ENCODE measurements around the gene HLA-B.
"Not testable (repeated sequence)": the region's sequence is repeated elsewhere in the genome, so short reads cannot be mapped to it uniquely, and the experiment has no call there.

The HLA-B gene

GRCh38 chr6:31356946-31357466 is at the start of gene HLA-B:
Gene HLA-B (minus strand): TSS chr6:31357179. CDS start chr6:31357158, 21 bp downstream.
- peak; percentile 73 to 81 for DNase-seq

- no peak for DNase-seq
Measured at GRCh38 chr6:31405996-31406395, 49.0 kb upstream of the HLA-B start.

GRCh38 chr6:31404061-31404364 is 47.0 kb upstream of the HLA-B start:
- DNase-seq = not testable (repeated sequence)

- peak; percentile 68 to 69 for DNase-seq
Measured at GRCh38 chr6:31403283-31404060, 46.5 kb upstream of the HLA-B start, which contains the start of gene MICA. Gene MICA (plus strand): TSS chr6:31403595. CDS start chr6:31403633, 38 bp downstream.

GRCh38 chr6:31402324-31403282 is 45.6 kb upstream of the HLA-B start:
- no peak for DNase-seq

- no peak for DNase-seq
Measured at GRCh38 chr6:31401403-31401802, 44.4 kb upstream of the HLA-B start.

GRCh38 chr6:31400467-31401289 is 43.7 kb upstream of the HLA-B start:
- DNase-seq = peak; percentile 48 to 49

- DNase-seq = peak; percentile 50 to 65
Measured at GRCh38 chr6:31399589-31400466, 42.8 kb upstream of the HLA-B start.

- no peak for DNase-seq
Measured at GRCh38 chr6:31397901-31398525, 41.0 kb upstream of the HLA-B start.

- not testable (repeated sequence) for DNase-seq
Measured at GRCh38 chr6:31397153-31397499, 40.1 kb upstream of the HLA-B start.

GRCh38 chr6:31396422-31397152 is 39.6 kb upstream of the HLA-B start:
- DNase-seq = peak; percentile 34 to 45

GRCh38 chr6:31395832-31396231 is 38.9 kb upstream of the HLA-B start:
- no peak for DNase-seq

- DNase-seq = no peak
Measured at GRCh38 chr6:31394381-31394780, 37.4 kb upstream of the HLA-B start.

GRCh38 chr6:31393932-31394331 is 37.0 kb upstream of the HLA-B start:
- DNase-seq = no peak

GRCh38 chr6:31389802-31390132 is 32.8 kb upstream of the HLA-B start:
- not testable (repeated sequence) for DNase-seq

- DNase-seq = not testable (repeated sequence)
Measured at GRCh38 chr6:31388916-31389801, 32.2 kb upstream of the HLA-B start.

GRCh38 chr6:31386977-31387376 is 30.0 kb upstream of the HLA-B start:
- no peak for DNase-seq

- no peak for DNase-seq
Measured at GRCh38 chr6:31386099-31386498, 29.1 kb upstream of the HLA-B start.

- no peak for DNase-seq
Measured at GRCh38 chr6:31385041-31385440, 28.1 kb upstream of the HLA-B start.

- DNase-seq = no peak
Measured at GRCh38 chr6:31383149-31383548, 26.2 kb upstream of the HLA-B start.

Measured in Kasumi-1 (cell line).